K562 (cell line): Measurements from ENCODE around the gene C6orf89. TPM values are rescaled to one million over a fixed set of nuclear protein-coding genes. Genes with fewer than 3 reads are reported as not detected.

ENCODE experiments used
- AFF4 ChIP-seq: sonication (generic); formaldehyde crosslinking; IDR thresholded peaks from 2 replicates; pipeline ENCODE4 v1.8.0; 2023; ENCODE audit warnings: mild to moderate bottlenecking, missing genetic modification reagents
- ARID4B ChIP-seq: sonication (generic); formaldehyde crosslinking; IDR thresholded peaks from 2 replicates; pipeline ENCODE4 v1.8.0; 2022; ENCODE audit warnings: mild to moderate bottlenecking, missing genetic modification reagents
- CBX1 ChIP-seq: sonication (generic); IDR thresholded peaks from 2 replicates; pipeline ENCODE4 v1.6.1; 2016; ENCODE audit warnings: antibody characterized with exemption, low read depth, mild to moderate bottlenecking
- CBX2 ChIP-seq: fragments of 200-600 bp; sonication (generic); IDR thresholded peaks from one replicate; pipeline ENCODE4 v1.6.1; 2012; ENCODE audit warnings: mild to moderate bottlenecking, low read length, inconsistent platforms; ENCODE audit not compliant: insufficient read depth, poor library complexity, severe bottlenecking
- CEBPB ChIP-seq: fragments of 450-650 bp; IDR thresholded peaks from 2 replicates; pipeline ENCODE4 v1.6.1; 2016; ENCODE audit warnings: missing genetic modification characterization, missing compliant biosample characterization
- CEBPG ChIP-seq, 3 experiments: fragments of 200-800 bp in 1 of 3; sonication (Bioruptor generic) in 1 of 3; sonication (generic) in 1 of 3; formaldehyde crosslinking in 1 of 3; IDR thresholded peaks in 2 of 3; conservative IDR thresholded peaks in 1 of 3; 2 replicates each; pipeline versions ENCODE4 v1.6.1 to v1.8.0; 2016 to 2022; ENCODE audit warnings: missing compliant biosample characterization in 2 of 3, missing genetic modification characterization in 2 of 3, mild to moderate bottlenecking in 1 of 3, missing genetic modification reagents in 1 of 3
- MAFK ChIP-seq: IDR thresholded peaks from 2 replicates; pipeline ENCODE4 v1.6.1; 2011; ENCODE audit warnings: low read length, improper control_type of control experiment
- MYBL2 ChIP-seq, 2 experiments: fragments of 450-650 bp in 1 of 2; sonication (generic) in 1 of 2; formaldehyde crosslinking in 1 of 2; IDR thresholded peaks; 2 replicates each; pipeline versions ENCODE4 v1.6.1 to v1.8.1; 2017 to 2022; ENCODE audit warnings: borderline replicate concordance in 1 of 2, inconsistent platforms in 1 of 2, low read depth in 1 of 2, mild to moderate bottlenecking in 1 of 2, missing genetic modification reagents in 1 of 2, moderate library complexity in 1 of 2
- SAP30 ChIP-seq: fragments of 200-600 bp; sonication (generic); IDR thresholded peaks from 2 replicates; pipeline ENCODE4 v1.6.1; 2012; ENCODE audit warnings: borderline replicate concordance, low read depth, mild to moderate bottlenecking, moderate library complexity, low read length, control low read depth, inconsistent platforms; ENCODE audit not compliant: insufficient read depth, poor library complexity, severe bottlenecking
- SRSF3 ChIP-seq: fragments of 200-400 bp; formaldehyde crosslinking; IDR thresholded peaks from 2 replicates; pipeline ENCODE4 v1.6.1; 2016; ENCODE audit warnings: mild to moderate bottlenecking, low read length, moderate library complexity; ENCODE audit not compliant: insufficient read depth
- TCF7 ChIP-seq: sonication (generic); IDR thresholded peaks from 2 replicates; pipeline ENCODE4 v1.6.1; 2016; ENCODE audit warnings: antibody characterized with exemption, borderline replicate concordance
- TCF7L2 ChIP-seq: fragments of 150-350 bp; IDR thresholded peaks from 2 replicates; pipeline ENCODE4 v1.6.1; 2016; ENCODE audit warnings: low read depth, mild to moderate bottlenecking, low read length, moderate library complexity
- TRIM24 ChIP-seq, 2 experiments: fragments of 450-650 bp; IDR thresholded peaks; 2 replicates each; pipeline ENCODE4 v1.6.1; 2016
- WHSC1 ChIP-seq: IDR thresholded peaks from one replicate; pipeline ENCODE4 v1.6.1; 2012; ENCODE audit warnings: low read length, control low read depth, inconsistent platforms
- ZKSCAN3 ChIP-seq: fragments of 250-450 bp; sonication (Bioruptor Pico); IDR thresholded peaks from 2 replicates; pipeline ENCODE4 v1.4.0; 2020
- polyA plus RNA-seq, 8 experiments: library from polyadenylated mRNA; depleted of rRNA in 4 of 8; stranded (reverse) in 5 of 8; unstranded in 3 of 8; fragments of >200 nt; fragmentation: Nextera tagmentation in 2 of 8; fragmentation: Illumina TruSeq in 1 of 8; extraction: Ambion mirVana in 2 of 8; extraction: Trizol in 1 of 8; gene quantifications; 2 replicates each; pipeline versions ENCODE4 v1.2.1 to v1.2.3, GENCODE V29; 2011 to 2014; ENCODE audit warnings: inconsistent platforms in 1 of 8, missing spikeins in 1 of 8
- total RNA-seq, 7 experiments: library from RNA; depleted of rRNA in 6 of 7; stranded (reverse); fragments of >200 nt in 6 of 7; fragmentation: Illumina TruSeq in 2 of 7; extraction: Trizol in 2 of 7; gene quantifications; 2 replicates each; pipeline versions ENCODE4 v1.2.1 to v1.2.3, GENCODE V29; 2011 to 2021; ENCODE audit warnings: low replicate concordance in 1 of 7
- TF ChIP-seq, protein P1 (sequence below), 3 experiments: IDR thresholded peaks in 2 of 3; conservative IDR thresholded peaks in 1 of 3; 2 replicates each; pipeline ENCODE4 v1.5.1; 2011 to 2012; ENCODE audit warnings: low read length in 3 of 3, mild to moderate bottlenecking in 3 of 3, control low read depth in 2 of 3, improper control_type of control experiment in 1 of 3, inconsistent platforms in 1 of 3, low read depth in 1 of 3, mixed read lengths in 1 of 3, moderate library complexity in 1 of 3; ENCODE audit not compliant: insufficient read depth in 2 of 3
- TF ChIP-seq, protein P2 (sequence below): fragments of 250-450 bp; sonication (Bioruptor Pico); IDR thresholded peaks from 2 replicates; pipeline ENCODE4 v1.8.0; 2022; ENCODE audit warnings: moderate library complexity, mild to moderate bottlenecking, inconsistent platforms

Gene C6orf89
- total and polyA plus RNA-seq, 9 of the 15 experiments (the other 6 are each of a cell fraction or from before 2014, with no cell fraction given) = 35.2 to 111 (median 58.5) TPM

- TF ChIP-seq AFF4 (no peak), SAP30 (no peak), CBX2 (no peak), TCF7 (no peak), WHSC1 (no peak), MAFK (no peak), TCF7L2 (no peak), ZKSCAN3 (CRISPR knock-in tag) (no peak), TRIM24 (IDR thresholded peaks at IDR 0.05) (no peak), CEBPG (CRISPR knock-in tag; IDR thresholded peaks at IDR 0.05) (peak; percentile 93), CEBPG (tag; conservative IDR thresholded peaks at IDR 0.05 in 1 of 2, IDR thresholded peaks at IDR 0.05 in 1 of 2) (peak; percentile 74 to 88), CEBPB (tag) (peak; percentile 98), CBX1 (no peak), SRSF3 (no peak), ARID4B (CRISPR knock-in tag) (no peak), MYBL2 (IDR thresholded peaks at IDR 0.05; ENCODE audit: low read depth) (no peak), MYBL2 (CRISPR knock-in tag; IDR thresholded peaks at IDR 0.05; ENCODE audit: borderline replicate concordance) (no peak)
- TF ChIP-seq, protein P1, sequence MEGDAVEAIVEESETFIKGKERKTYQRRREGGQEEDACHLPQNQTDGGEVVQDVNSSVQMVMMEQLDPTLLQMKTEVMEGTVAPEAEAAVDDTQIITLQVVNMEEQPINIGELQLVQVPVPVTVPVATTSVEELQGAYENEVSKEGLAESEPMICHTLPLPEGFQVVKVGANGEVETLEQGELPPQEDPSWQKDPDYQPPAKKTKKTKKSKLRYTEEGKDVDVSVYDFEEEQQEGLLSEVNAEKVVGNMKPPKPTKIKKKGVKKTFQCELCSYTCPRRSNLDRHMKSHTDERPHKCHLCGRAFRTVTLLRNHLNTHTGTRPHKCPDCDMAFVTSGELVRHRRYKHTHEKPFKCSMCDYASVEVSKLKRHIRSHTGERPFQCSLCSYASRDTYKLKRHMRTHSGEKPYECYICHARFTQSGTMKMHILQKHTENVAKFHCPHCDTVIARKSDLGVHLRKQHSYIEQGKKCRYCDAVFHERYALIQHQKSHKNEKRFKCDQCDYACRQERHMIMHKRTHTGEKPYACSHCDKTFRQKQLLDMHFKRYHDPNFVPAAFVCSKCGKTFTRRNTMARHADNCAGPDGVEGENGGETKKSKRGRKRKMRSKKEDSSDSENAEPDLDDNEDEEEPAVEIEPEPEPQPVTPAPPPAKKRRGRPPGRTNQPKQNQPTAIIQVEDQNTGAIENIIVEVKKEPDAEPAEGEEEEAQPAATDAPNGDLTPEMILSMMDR (IDR thresholded peaks at IDR 0.05 in 2 of 3, conservative IDR thresholded peaks at IDR 0.05 in 1 of 3; ENCODE audit: insufficient read depth in 2 of 3, low read depth in 1 of 3, low read length in 3 of 3) = no peak
- TF ChIP-seq, protein P2, sequence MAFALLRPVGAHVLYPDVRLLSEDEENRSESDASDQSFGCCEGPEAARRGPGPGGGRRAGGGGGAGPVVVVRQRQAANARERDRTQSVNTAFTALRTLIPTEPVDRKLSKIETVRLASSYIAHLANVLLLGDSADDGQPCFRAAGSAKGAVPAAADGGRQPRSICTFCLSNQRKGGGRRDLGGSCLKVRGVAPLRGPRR (CRISPR knock-in tag) = no peak
Measured at GRCh38 chr6:36962874-36963273, 77.1 kb downstream of the C6orf89 start (continued).
